Fibroblast of mammary gland (primary cell): ENCODE data around the gene ADAMTS13.

Experiments
- DNase-seq: peaks from one replicate; pipeline ENCODE4 v3.0.0-alpha.2; 2010; ENCODE audit warnings: low read depth
- H3K4me3 ChIP-seq: 2 replicates; pipeline ENCODE4 v1.5.1; 2011; ENCODE audit warnings: low read depth, mild to moderate bottlenecking, low read length, moderate library complexity; ENCODE audit not compliant: control insufficient read depth
- CTCF ChIP-seq: conservative IDR thresholded peaks from 2 replicates; pipeline ENCODE4 v1.5.1; 2011; ENCODE audit warnings: low read depth, low read length, inconsistent platforms; ENCODE audit not compliant: control insufficient read depth, insufficient read depth

Gene ADAMTS13

GRCh38 chr9:133487331-133487725, 65.2 kb downstream of the ADAMTS13 start:
- no peak overlapping the region for H3K4me3 ChIP-seq
- TF ChIP-seq CTCF, result no peak
- DNase-seq, result no peak

GRCh38 chr9:133488686-133489252, 66.6 kb downstream of the ADAMTS13 start:
- DNase-seq, result no peak
- no peak overlapping the region for H3K4me3 ChIP-seq
- no peak for TF ChIP-seq CTCF

GRCh38 chr9:133489253-133490190, 67.4 kb downstream of the ADAMTS13 start:
- TF ChIP-seq CTCF, result no peak
- H3K4me3 ChIP-seq, result no peak overlapping the region
- no peak for DNase-seq

- no peak for TF ChIP-seq CTCF
- DNase-seq, result no peak
- H3K4me3 ChIP-seq, result no peak overlapping the region
These were observed 68.1 kb downstream of the ADAMTS13 start for GRCh38 chr9:133490201-133490681.

GRCh38 chr9:133490865-133491655, 68.9 kb downstream of the ADAMTS13 start:
- no peak for TF ChIP-seq CTCF
- DNase-seq, result no peak
- H3K4me3 ChIP-seq, result no peak overlapping the region

- TF ChIP-seq CTCF, result no peak
- no peak overlapping the region for H3K4me3 ChIP-seq
- no peak for DNase-seq
These were observed 69.4 kb downstream of the ADAMTS13 start for GRCh38 chr9:133491656-133491925.
